Measurements from ENCODE around the gene RNF19B.

The RNF19B gene

DNA sequence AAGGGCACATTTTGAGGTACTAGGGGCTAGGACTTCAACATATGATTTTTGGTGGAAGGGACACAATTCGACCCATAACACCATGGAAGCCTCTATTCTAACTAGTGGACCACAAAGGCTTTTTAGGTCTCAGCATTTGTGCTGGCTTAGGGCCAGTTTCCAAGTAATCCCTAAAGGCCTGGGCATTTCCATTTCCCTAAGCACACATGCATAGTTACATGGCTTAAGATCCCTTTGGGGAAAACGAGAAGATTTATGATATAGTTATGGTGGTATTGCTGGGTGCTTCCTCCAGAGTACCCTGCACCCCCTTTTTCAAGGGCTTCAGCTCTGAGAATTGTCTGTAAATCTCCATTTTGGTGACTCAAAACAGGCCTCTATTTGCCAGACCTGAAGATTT is 35.2 kb downstream of the RNF19B start:
- TF ChIP-seq, protein P1, sequence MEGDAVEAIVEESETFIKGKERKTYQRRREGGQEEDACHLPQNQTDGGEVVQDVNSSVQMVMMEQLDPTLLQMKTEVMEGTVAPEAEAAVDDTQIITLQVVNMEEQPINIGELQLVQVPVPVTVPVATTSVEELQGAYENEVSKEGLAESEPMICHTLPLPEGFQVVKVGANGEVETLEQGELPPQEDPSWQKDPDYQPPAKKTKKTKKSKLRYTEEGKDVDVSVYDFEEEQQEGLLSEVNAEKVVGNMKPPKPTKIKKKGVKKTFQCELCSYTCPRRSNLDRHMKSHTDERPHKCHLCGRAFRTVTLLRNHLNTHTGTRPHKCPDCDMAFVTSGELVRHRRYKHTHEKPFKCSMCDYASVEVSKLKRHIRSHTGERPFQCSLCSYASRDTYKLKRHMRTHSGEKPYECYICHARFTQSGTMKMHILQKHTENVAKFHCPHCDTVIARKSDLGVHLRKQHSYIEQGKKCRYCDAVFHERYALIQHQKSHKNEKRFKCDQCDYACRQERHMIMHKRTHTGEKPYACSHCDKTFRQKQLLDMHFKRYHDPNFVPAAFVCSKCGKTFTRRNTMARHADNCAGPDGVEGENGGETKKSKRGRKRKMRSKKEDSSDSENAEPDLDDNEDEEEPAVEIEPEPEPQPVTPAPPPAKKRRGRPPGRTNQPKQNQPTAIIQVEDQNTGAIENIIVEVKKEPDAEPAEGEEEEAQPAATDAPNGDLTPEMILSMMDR (IDR thresholded peaks at IDR 0.05; ENCODE audit: insufficient read depth, missing control alignments), result no peak
- no peak for DNase-seq (ENCODE audit: insufficient read length, low spot score)
- no peak for FAIRE-seq

DNA sequence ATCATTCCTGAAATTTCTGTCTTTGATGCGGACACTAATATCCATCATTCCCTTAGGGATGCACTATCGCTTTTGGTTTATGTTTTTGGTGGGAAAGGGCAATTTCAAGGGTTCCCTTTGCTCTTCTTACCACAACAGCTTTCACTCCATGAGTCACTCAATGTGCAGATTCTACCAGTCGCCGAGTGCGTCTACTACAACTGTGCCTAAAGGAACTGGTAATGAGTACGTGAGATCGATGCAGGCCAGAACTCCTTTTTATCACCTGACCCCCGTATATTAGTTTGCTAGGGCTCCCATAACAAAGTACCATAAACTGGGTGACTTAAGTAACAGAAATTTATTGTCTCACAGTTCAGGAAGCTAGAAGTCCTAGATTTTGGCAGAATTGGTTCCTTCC is 35.9 kb downstream of the RNF19B start:
- FAIRE-seq (no peak), DNase-seq (ENCODE audit: insufficient read length, low spot score) (no peak)
- TF ChIP-seq, protein P1 (IDR thresholded peaks at IDR 0.05; ENCODE audit: insufficient read depth, missing control alignments), result no peak

DNA sequence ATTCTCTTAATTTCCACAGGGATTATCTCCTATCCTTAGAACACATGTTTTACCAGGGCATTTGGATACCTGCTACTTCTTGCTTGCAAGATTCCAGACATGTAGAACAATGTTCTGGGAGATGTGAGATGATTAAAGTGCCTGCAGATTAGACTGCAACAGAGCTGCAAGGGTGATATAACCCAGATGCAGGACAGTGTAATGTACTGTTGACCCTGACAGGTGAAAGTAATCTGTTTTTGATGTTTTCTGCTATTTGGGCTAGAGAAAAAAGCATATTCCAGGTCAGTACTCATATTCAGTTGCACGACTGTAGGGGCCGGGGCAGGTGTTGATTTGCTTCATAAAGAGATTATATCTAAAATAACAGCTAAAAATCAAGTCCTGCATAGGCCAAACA is 36.3 kb downstream of the RNF19B start:
- TF ChIP-seq, protein P1 (IDR thresholded peaks at IDR 0.05; ENCODE audit: insufficient read depth, missing control alignments), result no peak
- DNase-seq (ENCODE audit: insufficient read length, low spot score) (no peak), FAIRE-seq (no peak)

- FAIRE-seq, result no peak
These were observed 37.2 kb downstream of the RNF19B start for GRCh38 chr1:32927441-32927840.

DNA sequence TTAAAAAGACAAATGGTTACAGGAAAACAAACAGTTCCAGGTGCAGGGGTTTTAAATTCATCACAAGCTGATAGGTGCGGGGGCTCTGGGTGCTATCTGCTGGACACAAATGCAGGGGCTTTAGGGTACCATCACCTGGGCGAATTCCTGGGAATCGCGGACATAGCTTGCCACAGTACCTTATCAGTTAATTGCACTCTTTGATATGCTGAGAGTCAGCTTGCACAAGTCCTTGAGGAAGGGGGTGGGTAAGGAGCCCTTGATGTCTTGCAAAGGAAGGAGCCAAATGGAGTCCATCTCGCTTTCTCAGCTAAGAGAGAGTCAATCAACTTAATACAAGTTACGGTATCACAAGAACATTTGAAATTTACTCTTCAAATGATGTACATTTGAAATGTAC is 38.0 kb downstream of the RNF19B start:
- FAIRE-seq (no peak), DNase-seq (ENCODE audit: insufficient read length, low spot score) (no peak)
- TF ChIP-seq, protein P1 (IDR thresholded peaks at IDR 0.05; ENCODE audit: insufficient read depth, missing control alignments), result no peak

More at GRCh38 chr1:32927441-32927840, 37.2 kb downstream of the RNF19B start:
- TF ChIP-seq, protein P1 (IDR thresholded peaks at IDR 0.05; ENCODE audit: insufficient read depth, missing control alignments), result no peak
- DNase-seq (ENCODE audit: insufficient read length, low spot score), result no peak

DNA sequence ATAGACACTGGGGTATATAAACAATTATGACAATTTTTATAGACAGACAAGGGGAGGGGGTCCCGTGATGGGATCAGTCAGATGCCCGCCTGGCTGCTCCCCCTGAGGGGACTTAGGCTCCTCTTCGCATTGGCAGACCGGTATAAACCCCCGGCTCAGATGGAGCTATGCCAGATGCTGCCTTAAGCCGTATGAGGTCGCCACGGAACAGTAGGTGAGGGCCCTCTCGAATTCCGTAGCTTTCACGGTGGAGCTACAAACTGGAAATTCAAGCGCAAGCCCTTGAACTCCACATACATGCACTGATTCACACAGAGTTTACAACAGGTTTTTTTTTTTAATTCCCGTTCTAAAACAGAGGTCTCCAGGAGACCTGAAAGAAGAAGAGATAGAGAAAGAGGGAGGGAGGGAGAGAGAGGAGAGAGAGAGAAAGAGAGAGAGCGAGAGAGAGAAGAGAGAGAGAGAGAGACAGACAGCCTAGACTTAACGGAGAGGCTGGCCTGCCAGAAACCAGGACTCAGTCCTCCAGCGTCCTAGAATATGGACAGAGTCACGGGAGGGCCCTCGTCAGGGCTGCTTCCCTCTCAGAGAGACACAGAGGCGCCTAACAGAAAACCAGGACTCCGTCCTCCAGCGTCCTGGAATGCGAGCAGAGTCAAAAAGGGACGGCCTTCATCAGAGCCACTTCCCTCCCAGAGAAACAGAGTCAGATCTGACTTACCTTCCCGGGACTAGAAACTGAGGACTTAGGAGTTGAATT is 39.0 kb downstream of the RNF19B start:
- FAIRE-seq (no peak), DNase-seq (ENCODE audit: insufficient read length, low spot score) (no peak)
- TF ChIP-seq, protein P1 (IDR thresholded peaks at IDR 0.05; ENCODE audit: insufficient read depth, missing control alignments), result no peak

- DNase-seq (ENCODE audit: insufficient read length, low spot score) (no peak), FAIRE-seq (no peak)
- TF ChIP-seq, protein P1 (IDR thresholded peaks at IDR 0.05; ENCODE audit: insufficient read depth, missing control alignments), result no peak
These were observed 39.7 kb downstream of the RNF19B start for GRCh38 chr1:32924881-32925344.

All from D721Med (cell line).